Measurements from ENCODE around the gene OR9A4. TPM values are rescaled to one million over a fixed set of nuclear protein-coding genes. Genes with fewer than 3 reads are reported as not detected.

The OR9A4 gene
- total and polyA plus RNA-seq, 10 of the 15 experiments (the other 5 are each of a cell fraction or from before 2014, with no cell fraction given): not detected

GRCh38 chr7:141884539-141885225 lies 31.5 kb upstream of the OR9A4 start (continued):
- TF ChIP-seq ZNF687 (IDR thresholded peaks at IDR 0.05) (no peak), NR2C1 (IDR thresholded peaks at IDR 0.05) (no peak), MAX (IDR thresholded peaks at IDR 0.05; ENCODE audit: low read depth, low read length) (no peak), ATF2 (IDR thresholded peaks at IDR 0.05; ENCODE audit: low read length) (peak; percentile 73; the same call in 1 of the 2 replicates), RUNX3 (IDR thresholded peaks at IDR 0.05; ENCODE audit: low read length) (peak; percentile 82; the same call in 1 of the 2 replicates), SPI1 (IDR thresholded peaks at IDR 0.05; ENCODE audit: borderline replicate concordance, insufficient read depth, low read depth, low read length) (peak; percentile 67), DPF2 (IDR thresholded peaks at IDR 0.05) (0 out of 2 replicates have a peak, but pooled peaks have one; percentile 32), BACH1 (IDR thresholded peaks at IDR 0.05; ENCODE audit: borderline replicate concordance) (no peak), FOS (IDR thresholded peaks at IDR 0.05; ENCODE audit: borderline replicate concordance, extremely low read depth, insufficient read length) (no peak), NFYA (IDR thresholded peaks at IDR 0.05; ENCODE audit: borderline replicate concordance, low read depth, low read length) (no peak), IKZF2 (IDR thresholded peaks at IDR 0.05) (peak; percentile 65 to 67; a peak in 3 of 4 replicates), PML (IDR thresholded peaks at IDR 0.05; ENCODE audit: low read length) (peak; percentile 37; the same call in 1 of the 2 replicates), NR2F1 (conservative IDR thresholded peaks at IDR 0.05) (no peak), BCL11A (IDR thresholded peaks at IDR 0.05; ENCODE audit: low read depth, low read length) (peak; percentile 46; the same call in 1 of the 2 replicates), STAT1 (conservative IDR thresholded peaks at IDR 0.05) (no peak), CREM (IDR thresholded peaks at IDR 0.05; ENCODE audit: low read depth) (peak; percentile 90), WRNIP1 (IDR thresholded peaks at IDR 0.05; ENCODE audit: borderline replicate concordance, low read depth, low read length) (no peak), FOXK2 (IDR thresholded peaks at IDR 0.05) (no peak), TCF7 (IDR thresholded peaks at IDR 0.05; ENCODE audit: borderline replicate concordance) (peak; percentile 92), CEBPB (IDR thresholded peaks at IDR 0.05; ENCODE audit: borderline replicate concordance in 1 of 2, low read depth in 2 of 2, low read length in 2 of 2) (no peak), IRF4 (IDR thresholded peaks at IDR 0.05; ENCODE audit: low read depth, low read length) (peak; percentile 77), STAT3 (IDR thresholded peaks at IDR 0.05; ENCODE audit: low read depth, low read length) (no peak), IRF5 (IDR thresholded peaks at IDR 0.05; ENCODE audit: borderline replicate concordance) (no peak), RBBP5 (conservative IDR thresholded peaks at IDR 0.05) (no peak), CHD2 (IDR thresholded peaks at IDR 0.05; ENCODE audit: borderline replicate concordance, low read depth, low read length) (no peak), JUND (IDR thresholded peaks at IDR 0.05; ENCODE audit: low read depth, low read length) (no peak), POLR2AphosphoS2 (IDR thresholded peaks at IDR 0.05; ENCODE audit: low read depth, low read length) (no peak)

All from GM12878 (cell line).